Fibroblast of villous mesenchyme (primary cell): ENCODE results near the gene E2F2. TPM values are rescaled to one million over a fixed set of nuclear protein-coding genes. Genes with fewer than 3 reads are reported as not detected.

ENCODE experiments used
- DNase-seq: peaks from one replicate; pipeline ENCODE4 v3.0.0-alpha.2; 2010; ENCODE audit warnings: low read depth
- H3K4me3 ChIP-seq: 2 replicates; pipeline ENCODE4 v1.5.1; 2011; ENCODE audit warnings: low read depth, mild to moderate bottlenecking, low read length
- CTCF ChIP-seq: IDR thresholded peaks from 2 replicates; pipeline ENCODE4 v1.5.1; 2012; ENCODE audit warnings: low read depth, mild to moderate bottlenecking, low read length; ENCODE audit not compliant: insufficient read depth
- total RNA-seq: library from RNA; depleted of rRNA; stranded (reverse); fragments of >200 nt; gene quantifications from 2 replicates; pipeline ENCODE4 v1.2.3, GENCODE V29; 2012

E2F2 gene
- total RNA-seq, 1 donor, result 2.2 TPM

GRCh38 chr1:23466423-23466989 lies 64.5 kb downstream of the E2F2 start:
- H3K4me3 ChIP-seq, result no peak overlapping the region
- no peak for DNase-seq
- no peak for TF ChIP-seq CTCF

GRCh38 chr1:23463286-23463685 lies 67.7 kb downstream of the E2F2 start:
- DNase-seq, result no peak
- H3K4me3 ChIP-seq, result no peak overlapping the region
- TF ChIP-seq CTCF, result no peak

GRCh38 chr1:23462766-23463165 lies 68.3 kb downstream of the E2F2 start:
- no peak for DNase-seq
- no peak for TF ChIP-seq CTCF
- no peak overlapping the region for H3K4me3 ChIP-seq

GRCh38 chr1:23461050-23461449 lies 70.0 kb downstream of the E2F2 start:
- H3K4me3 ChIP-seq, result no peak overlapping the region
- TF ChIP-seq CTCF, result no peak
- no peak for DNase-seq

GRCh38 chr1:23460519-23460918 lies 70.5 kb downstream of the E2F2 start:
- no peak for DNase-seq
- H3K4me3 ChIP-seq, result no peak overlapping the region
- TF ChIP-seq CTCF, result no peak

- no peak for TF ChIP-seq CTCF
- no peak for DNase-seq
- no peak overlapping the region for H3K4me3 ChIP-seq
Measured at GRCh38 chr1:23459338-23459757, 71.7 kb downstream of the E2F2 start.

Other genes with a start within 250 kb of the E2F2 start
- 80.5 and 119 TPM in 2 replicates for gene HNRNPR, start 186.9 kb downstream of the E2F2 start, total RNA-seq
- 19.6 and 24.6 TPM in 2 replicates for gene ZNF436, start 161.4 kb downstream of the E2F2 start, total RNA-seq
- gene TCEA3, start 106.5 kb downstream of the E2F2 start, total RNA-seq, result 8.6 and 11.3 TPM in 2 replicates
- gene ASAP3, start 47.1 kb downstream of the E2F2 start, total RNA-seq, result 33.5 and 35.0 TPM in 2 replicates
- gene ID3, start 28.3 kb upstream of the E2F2 start, total RNA-seq, result 32.4 and 86.3 TPM in 2 replicates
- gene RPL11, start 160.6 kb upstream of the E2F2 start, total RNA-seq, result 521 and 592 TPM in 2 replicates
- gene ELOA, start 212.2 kb upstream of the E2F2 start, total RNA-seq, result 30.9 and 46.2 TPM in 2 replicates
- 25.4 and 28.9 TPM in 2 replicates for gene PITHD1, start 247.2 kb upstream of the E2F2 start, total RNA-seq